ENCODE data around the gene RAET1G. TPM values are rescaled to one million over a fixed set of nuclear protein-coding genes. Genes with fewer than 3 reads are reported as not detected.

The RAET1G gene
- total and polyA plus RNA-seq, 2 donors (not counting 3 experiments of a cell fraction or from before 2014, with no cell fraction given): 1.6 to 2.1 TPM

DNA sequence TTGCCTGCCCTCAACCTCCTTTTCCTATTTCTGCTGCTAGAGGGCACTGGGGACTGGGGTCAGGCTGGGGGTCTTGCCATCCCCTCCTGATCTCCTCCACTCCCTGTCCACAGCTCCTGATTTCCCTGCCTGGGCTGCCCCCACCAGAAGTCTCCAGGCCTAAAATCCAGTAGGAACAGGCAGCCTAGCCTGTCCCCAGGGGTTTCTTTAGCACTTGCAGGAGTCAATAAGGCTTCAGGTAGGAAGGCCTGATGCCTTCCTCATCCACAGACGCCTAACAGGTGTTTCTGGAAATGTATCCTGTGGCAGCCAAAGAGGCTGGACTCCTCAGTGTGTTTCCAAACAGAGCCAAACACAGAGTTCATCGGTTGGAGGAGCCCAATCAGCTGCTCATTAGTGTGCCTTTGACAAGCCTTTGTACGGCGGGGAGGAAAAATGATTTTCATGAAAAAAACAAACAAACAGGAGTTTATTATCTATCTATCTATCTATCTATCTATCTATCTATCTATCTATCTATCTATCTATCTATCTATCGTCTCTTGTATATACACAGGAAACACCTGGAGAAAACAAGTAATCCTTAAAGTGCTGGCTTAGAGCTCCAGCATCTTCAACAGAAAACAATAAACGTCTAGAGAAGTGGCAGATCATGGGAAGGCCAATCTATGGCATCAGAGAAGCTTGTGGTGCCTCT lies 21.3 kb downstream of the RAET1G start:
- Histone ChIP-seq H3K4me2 (ENCODE audit: insufficient read depth, low read length) (no peak overlapping the region), H3K9ac (replicated peaks; ENCODE audit: extremely low read depth, insufficient read depth, low read length) (no peak overlapping the region), H3K4me3 (replicated peaks in 1 of 3; ENCODE audit: insufficient read depth in 1 of 3, low read depth in 1 of 3, low read length in 3 of 3) (no peak overlapping the region), H3K27ac (ENCODE audit: insufficient read depth, low read depth, low read length) (no peak overlapping the region), H2AFZ (ENCODE audit: low read depth, low read length) (no peak overlapping the region), H3K9me3 (replicated peaks; ENCODE audit: control insufficient read depth, insufficient read depth, low read length) (no peaks in the 10 kb centered on the region), H3K9me1 (replicated peaks; ENCODE audit: control insufficient read depth, extremely low read depth, insufficient read depth, low read length) (no peaks in the 10 kb centered on the region), H4K20me1 (replicated peaks; ENCODE audit: control insufficient read depth, extremely low read depth, insufficient read depth, low read length) (no peaks in the 10 kb centered on the region), H3K36me3 (ENCODE audit: control insufficient read depth in 2 of 2, extremely low read depth in 1 of 2, insufficient read depth in 2 of 2, low read length in 2 of 2) (no peaks in the 10 kb centered on the region), H3K4me1 (ENCODE audit: control insufficient read depth, extremely low read depth, insufficient read depth, low read length) (peaks cover 4% of the 10 kb centered on the region), H3K79me2 (ENCODE audit: control insufficient read depth, insufficient read depth, low read length) (no peaks in the 10 kb centered on the region), H3K27me3 (ENCODE audit: control insufficient read depth in 2 of 2, insufficient read depth in 2 of 2, low read length in 2 of 2) (peaks cover 4 to 10% of the 10 kb centered on the region in 2 experiments)
- BruUV-seq (replicated peaks): no TSS peak
- TF ChIP-seq FOS (IDR thresholded peaks at IDR 0.05; ENCODE audit: borderline replicate concordance, insufficient read depth, low read length) (no peak), POLR2AphosphoS5 (IDR thresholded peaks at IDR 0.05; ENCODE audit: insufficient read depth, low read depth, low read length) (no peak), POLR2A (IDR thresholded peaks at IDR 0.05; ENCODE audit: low read depth, low read length) (no peak), JUN (IDR thresholded peaks at IDR 0.05; ENCODE audit: borderline replicate concordance, insufficient read depth, insufficient read length, low read depth) (no peak), MYC (IDR thresholded peaks at IDR 0.05; ENCODE audit: low read depth, low read length) (no peak), EZH2 (IDR thresholded peaks at IDR 0.05; ENCODE audit: borderline replicate concordance, low read depth, low read length, severe bottlenecking) (no peak), GATA2 (IDR thresholded peaks at IDR 0.05; ENCODE audit: insufficient read depth, insufficient read length, low read depth, low read length) (no peak)
- TF ChIP-seq, protein P1, sequence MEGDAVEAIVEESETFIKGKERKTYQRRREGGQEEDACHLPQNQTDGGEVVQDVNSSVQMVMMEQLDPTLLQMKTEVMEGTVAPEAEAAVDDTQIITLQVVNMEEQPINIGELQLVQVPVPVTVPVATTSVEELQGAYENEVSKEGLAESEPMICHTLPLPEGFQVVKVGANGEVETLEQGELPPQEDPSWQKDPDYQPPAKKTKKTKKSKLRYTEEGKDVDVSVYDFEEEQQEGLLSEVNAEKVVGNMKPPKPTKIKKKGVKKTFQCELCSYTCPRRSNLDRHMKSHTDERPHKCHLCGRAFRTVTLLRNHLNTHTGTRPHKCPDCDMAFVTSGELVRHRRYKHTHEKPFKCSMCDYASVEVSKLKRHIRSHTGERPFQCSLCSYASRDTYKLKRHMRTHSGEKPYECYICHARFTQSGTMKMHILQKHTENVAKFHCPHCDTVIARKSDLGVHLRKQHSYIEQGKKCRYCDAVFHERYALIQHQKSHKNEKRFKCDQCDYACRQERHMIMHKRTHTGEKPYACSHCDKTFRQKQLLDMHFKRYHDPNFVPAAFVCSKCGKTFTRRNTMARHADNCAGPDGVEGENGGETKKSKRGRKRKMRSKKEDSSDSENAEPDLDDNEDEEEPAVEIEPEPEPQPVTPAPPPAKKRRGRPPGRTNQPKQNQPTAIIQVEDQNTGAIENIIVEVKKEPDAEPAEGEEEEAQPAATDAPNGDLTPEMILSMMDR (IDR thresholded peaks at IDR 0.05; ENCODE audit: extremely low read depth in 1 of 2, insufficient read depth in 1 of 2, low read depth in 1 of 2, low read length in 2 of 2): no peak
- TF ChIP-seq, protein P2, sequence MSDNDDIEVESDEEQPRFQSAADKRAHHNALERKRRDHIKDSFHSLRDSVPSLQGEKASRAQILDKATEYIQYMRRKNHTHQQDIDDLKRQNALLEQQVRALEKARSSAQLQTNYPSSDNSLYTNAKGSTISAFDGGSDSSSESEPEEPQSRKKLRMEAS (IDR thresholded peaks at IDR 0.05; ENCODE audit: insufficient read depth, insufficient read length): no peak
- dilution Hi-C loops (cut with MboI; ENCODE audit: extremely low pct_ligation_motif_present, low sequenced_read_pairs) (no loop called here), intact Hi-C loops (cut with micrococcal nuclease) (no loop called here)
- FAIRE-seq: no peak
- ChIA-PET CTCF (no interaction called here), POLR2A (no interaction called here)
- DNase-seq (ENCODE audit: low read depth, low spot score): no peak

All from endothelial cell of umbilical vein (primary cell).